Activated T-cell treated with anti-CD3 and anti-CD28 coated beads, Interleukin-2, amount 50 U/mL, for 72 hours (primary cell): ENCODE data around the gene SLC46A3. TPM values are rescaled to one million over a fixed set of nuclear protein-coding genes. Genes with fewer than 3 reads are reported as not detected.

Experiments
- ATAC-seq, 2 donors: fragments of 150-1000 bp; cut with Tn5 transposase; replicated peaks in 1 of 2; 2 replicates each; pipeline ENCODE4 v1.10.0; 2021; ENCODE audit warnings: moderate library complexity in 2 of 2, mild to moderate bottlenecking in 1 of 2
- DNase-seq, 2 donors: peaks; one replicate each; pipeline ENCODE4 v3.0.0; 2021 to 2022; ENCODE audit warnings: mixed read lengths in 1 of 2
- H3K27ac Mint-ChIP-seq: one replicate; pipeline ENCODE4 v1.8.0; 2022; ENCODE audit warnings: mild to moderate bottlenecking, moderate library complexity, mixed read lengths
- H3K27me3 Mint-ChIP-seq: one replicate; pipeline ENCODE4 v1.8.0; 2022; ENCODE audit warnings: low read depth, mixed read lengths
- H3K36me3 Mint-ChIP-seq, 2 donors: one replicate each; pipeline ENCODE4 v1.8.0; 2022; ENCODE audit warnings: mixed read lengths in 2 of 2, mild to moderate bottlenecking in 1 of 2; ENCODE audit not compliant: insufficient read depth in 2 of 2
- H3K4me1 Mint-ChIP-seq: one replicate; pipeline ENCODE4 v1.8.0; 2022; ENCODE audit warnings: low read depth, mixed read lengths
- H3K4me3 Mint-ChIP-seq, 2 donors: one replicate each; pipeline ENCODE4 v1.8.0; 2022; ENCODE audit warnings: mild to moderate bottlenecking in 2 of 2, mixed read lengths in 2 of 2, moderate library complexity in 2 of 2
- H3K9me3 Mint-ChIP-seq, 2 donors: one replicate each; pipeline ENCODE4 v1.8.0; 2022; ENCODE audit warnings: mixed read lengths in 2 of 2
- total RNA-seq, 2 donors: library from RNA; stranded (reverse); gene quantifications; one replicate each; pipeline ENCODE4 v1.2.3, GENCODE V29; 2022

Gene SLC46A3, protein sequence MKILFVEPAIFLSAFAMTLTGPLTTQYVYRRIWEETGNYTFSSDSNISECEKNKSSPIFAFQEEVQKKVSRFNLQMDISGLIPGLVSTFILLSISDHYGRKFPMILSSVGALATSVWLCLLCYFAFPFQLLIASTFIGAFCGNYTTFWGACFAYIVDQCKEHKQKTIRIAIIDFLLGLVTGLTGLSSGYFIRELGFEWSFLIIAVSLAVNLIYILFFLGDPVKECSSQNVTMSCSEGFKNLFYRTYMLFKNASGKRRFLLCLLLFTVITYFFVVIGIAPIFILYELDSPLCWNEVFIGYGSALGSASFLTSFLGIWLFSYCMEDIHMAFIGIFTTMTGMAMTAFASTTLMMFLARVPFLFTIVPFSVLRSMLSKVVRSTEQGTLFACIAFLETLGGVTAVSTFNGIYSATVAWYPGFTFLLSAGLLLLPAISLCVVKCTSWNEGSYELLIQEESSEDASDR
- total RNA-seq = 1 to 10 TPM; 7.2 to 7.3 TPM

- Mint-ChIP-seq H3K27ac (peak within 1 kb of the TSS; percentile 95), H3K4me3 (peak within 1 kb of the TSS; percentile 92 to 99), H3K27me3 (no peaks in the 10 kb centered on the region), H3K36me3 (no peaks in the 10 kb centered on the region), H3K9me3 (no peaks in the 10 kb centered on the region), H3K4me1 (peaks cover 27% of the 10 kb centered on the region)
- ATAC-seq (peak; percentile 99 to 100), DNase-seq (peak; percentile 96 to 98)
Measured at GRCh38 chr13:28718543-28719226, at the start of gene SLC46A3. Gene SLC46A3 (minus strand): TSS chr13:28718970. CDS start chr13:28717998, 972 bp downstream.

DNA sequence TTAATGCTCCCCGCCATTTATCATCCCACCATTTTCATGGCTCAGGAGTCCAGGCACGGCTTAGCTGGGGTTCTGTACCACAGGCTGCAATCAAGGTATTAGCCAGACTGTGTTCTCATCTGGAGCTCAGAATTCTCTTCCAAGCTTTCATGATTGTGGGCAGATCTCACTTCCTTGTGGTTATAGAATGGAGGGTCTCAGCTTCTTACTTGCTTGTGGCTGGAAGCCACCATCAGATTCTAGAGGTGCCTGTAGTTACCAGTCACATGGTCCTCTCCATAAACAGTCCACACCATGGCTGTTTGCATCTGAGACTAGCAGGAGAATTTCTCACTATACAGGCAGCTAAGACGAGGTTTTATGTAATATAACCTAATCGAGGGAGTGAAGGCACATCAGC, 45.1 kb upstream of the SLC46A3 start:
- H3K27ac Mint-ChIP-seq = no peak overlapping the region
- H3K4me1 Mint-ChIP-seq = no peaks in the 10 kb centered on the region
- DNase-seq (no peak), ATAC-seq (no peak)
- peaks cover 3 to 5% of the 10 kb centered on the region in 2 donors for H3K9me3 Mint-ChIP-seq
- no peaks in the 10 kb centered on the region for H3K27me3 Mint-ChIP-seq
- H3K4me3 Mint-ChIP-seq = no peak overlapping the region
- peaks cover 3 to 6% of the 10 kb centered on the region in 2 donors for H3K36me3 Mint-ChIP-seq

GRCh38 chr13:28761586-28761985, 42.8 kb upstream of the SLC46A3 start:
- no peak for ATAC-seq
- Mint-ChIP-seq H3K4me3 (no peak overlapping the region), H3K27me3 (no peaks in the 10 kb centered on the region), H3K27ac (no peak overlapping the region), H3K4me1 (no peaks in the 10 kb centered on the region), H3K9me3 (peaks cover 5 to 8% of the 10 kb centered on the region in 2 donors), H3K36me3 (peaks cover 6 to 10% of the 10 kb centered on the region in 2 donors)
- no peak for DNase-seq

GRCh38 chr13:28755546-28755870, 36.7 kb upstream of the SLC46A3 start:
- ATAC-seq (no peak), DNase-seq (no peak)
- peaks cover 19% of the 10 kb centered on the region for H3K4me1 Mint-ChIP-seq

GRCh38 chr13:28754698-28755545, 36.2 kb upstream of the SLC46A3 start:
- DNase-seq (peak in 1 of 2 donors; percentile 8), ATAC-seq (peak in 1 of 2 donors; percentile 41)
- Mint-ChIP-seq H3K36me3 (peaks cover 10 to 17% of the 10 kb centered on the region in 2 donors), H3K4me1 (peaks cover 19% of the 10 kb centered on the region), H3K27me3 (no peaks in the 10 kb centered on the region), H3K9me3 (peaks cover 7 to 8% of the 10 kb centered on the region in 2 donors), H3K27ac (peak overlapping the region; percentile 93), H3K4me3 (peak overlapping the region; percentile 68 to 86)

More at GRCh38 chr13:28755546-28755870, 36.7 kb upstream of the SLC46A3 start:
- Mint-ChIP-seq H3K27ac (peak overlapping the region; percentile 93), H3K36me3 (peaks cover 10 to 17% of the 10 kb centered on the region in 2 donors), H3K9me3 (peaks cover 7 to 8% of the 10 kb centered on the region in 2 donors), H3K27me3 (no peaks in the 10 kb centered on the region), H3K4me3 (peak overlapping the region; percentile 68 to 86)

- Mint-ChIP-seq H3K4me3 (no peak overlapping the region), H3K36me3 (peaks cover 7 to 14% of the 10 kb centered on the region in 2 donors), H3K27ac (peak overlapping the region; percentile 30)
Measured at GRCh38 chr13:28753946-28754345, 35.2 kb upstream of the SLC46A3 start.

GRCh38 chr13:28753208-28753892, 34.6 kb upstream of the SLC46A3 start:
- H3K36me3 Mint-ChIP-seq = peaks cover 5 to 12% of the 10 kb centered on the region in 2 donors
- no peak overlapping the region for H3K27ac Mint-ChIP-seq

More at GRCh38 chr13:28753946-28754345, 35.2 kb upstream of the SLC46A3 start:
- H3K27me3 Mint-ChIP-seq = no peaks in the 10 kb centered on the region
- peaks cover 7% of the 10 kb centered on the region in 2 donors for H3K9me3 Mint-ChIP-seq
- peaks cover 19% of the 10 kb centered on the region for H3K4me1 Mint-ChIP-seq
- ATAC-seq = no peak
- DNase-seq = no peak

GRCh38 chr13:28751175-28751960, 32.6 kb upstream of the SLC46A3 start:
- Mint-ChIP-seq H3K9me3 (peaks cover 3 to 5% of the 10 kb centered on the region in 2 donors), H3K27ac (no peak overlapping the region), H3K36me3 (peaks cover 4 to 9% of the 10 kb centered on the region in 2 donors), H3K4me3 (no peak overlapping the region), H3K4me1 (peaks cover 19% of the 10 kb centered on the region), H3K27me3 (no peaks in the 10 kb centered on the region)
- peak; percentile 47 to 57 for ATAC-seq
- no peak for DNase-seq

More at GRCh38 chr13:28753208-28753892, 34.6 kb upstream of the SLC46A3 start:
- no peaks in the 10 kb centered on the region for H3K27me3 Mint-ChIP-seq
- ATAC-seq = no peak
- no peak overlapping the region for H3K4me3 Mint-ChIP-seq
- H3K4me1 Mint-ChIP-seq = peaks cover 19% of the 10 kb centered on the region
- no peak for DNase-seq
- H3K9me3 Mint-ChIP-seq = peaks cover 5 to 6% of the 10 kb centered on the region in 2 donors

DNA sequence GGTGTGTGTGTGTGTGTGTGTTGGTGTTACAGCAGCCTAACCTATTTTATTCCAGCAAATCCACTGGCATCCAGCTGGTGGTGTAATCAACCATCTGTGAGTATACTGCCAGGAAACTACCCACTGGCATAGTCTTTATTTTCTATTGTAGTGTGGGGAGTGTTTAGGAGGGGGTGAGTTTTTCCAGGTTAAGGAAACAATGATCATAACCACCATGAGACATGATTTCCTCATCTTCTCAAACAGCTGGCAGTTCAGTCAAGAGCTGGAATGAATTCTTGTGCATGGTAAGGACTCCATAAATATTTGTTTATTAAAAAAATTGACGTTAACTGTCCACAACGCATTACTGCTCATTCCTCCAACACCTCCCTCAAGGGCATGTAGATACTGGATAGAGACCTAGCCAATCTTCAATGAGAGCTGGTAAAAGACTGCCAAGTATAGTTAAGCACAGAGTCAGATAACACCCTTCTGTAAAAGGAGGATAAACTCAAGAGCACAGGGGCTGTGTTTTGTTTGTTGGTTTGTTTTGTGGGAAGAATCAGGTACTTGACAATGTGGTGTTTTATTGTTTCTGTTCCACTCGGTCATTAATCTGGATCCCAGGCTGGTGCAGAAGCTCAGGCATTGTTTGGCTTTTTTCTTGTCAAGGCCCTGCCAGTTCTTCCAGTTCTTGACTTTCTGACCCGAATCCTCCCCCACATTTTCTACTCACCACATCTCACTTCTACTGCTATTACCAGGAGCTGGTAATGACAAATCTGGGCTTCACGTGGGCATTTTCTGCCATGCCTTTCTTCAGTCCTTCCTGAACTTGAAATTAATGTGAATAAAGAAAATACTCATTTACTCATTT, 31.6 kb upstream of the SLC46A3 start:
- Mint-ChIP-seq H3K27me3 (no peaks in the 10 kb centered on the region), H3K4me1 (peaks cover 18% of the 10 kb centered on the region), H3K9me3 (peaks cover 3 to 5% of the 10 kb centered on the region in 2 donors), H3K36me3 (peaks cover 4 to 9% of the 10 kb centered on the region in 2 donors), H3K27ac (no peak overlapping the region), H3K4me3 (no peak overlapping the region)
- DNase-seq (no peak), ATAC-seq (no peak)

- DNase-seq (no peak), ATAC-seq (no peak)
- Mint-ChIP-seq H3K36me3 (peaks cover 0 to 2% of the 10 kb centered on the region in 2 donors), H3K4me1 (peaks cover 8% of the 10 kb centered on the region), H3K9me3 (peaks cover 2 to 3% of the 10 kb centered on the region in 2 donors), H3K27me3 (no peaks in the 10 kb centered on the region), H3K27ac (no peak overlapping the region), H3K4me3 (no peak overlapping the region)
Measured at GRCh38 chr13:28747851-28748250, 29.1 kb upstream of the SLC46A3 start.

DNA sequence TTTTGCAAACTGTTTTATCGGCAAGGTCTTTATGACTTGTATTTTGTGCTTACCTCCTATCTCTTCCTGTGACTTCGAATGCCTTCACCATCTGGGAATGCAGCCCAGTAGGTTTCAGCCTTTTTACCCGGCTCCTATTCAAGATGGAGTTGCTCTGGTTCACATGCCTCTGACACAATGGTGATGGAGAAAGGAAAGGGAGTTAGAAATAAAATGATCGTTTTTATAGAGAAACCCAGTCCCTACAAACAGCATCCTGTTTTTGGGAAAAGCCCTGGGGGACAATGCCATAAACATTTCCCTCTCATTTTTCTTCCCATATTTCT, 27.5 kb upstream of the SLC46A3 start:
- H3K27me3 Mint-ChIP-seq = peaks cover 4% of the 10 kb centered on the region
- peaks cover 0 to 2% of the 10 kb centered on the region in 2 donors for H3K36me3 Mint-ChIP-seq
- H3K9me3 Mint-ChIP-seq = peaks cover 2 to 3% of the 10 kb centered on the region in 2 donors
- H3K4me3 Mint-ChIP-seq = no peak overlapping the region
- no peak for ATAC-seq
- DNase-seq = no peak
- H3K27ac Mint-ChIP-seq = no peak overlapping the region
- H3K4me1 Mint-ChIP-seq = peaks cover 10% of the 10 kb centered on the region
